ENCODE measurements around the gene ZNF319.

ZNF319 gene

GRCh38 chr16:58012481-58012880 is 12.0 kb upstream of the ZNF319 start:
- Histone ChIP-seq H3K9me3 (replicated peaks; ENCODE audit: insufficient read depth, low read length) (no peaks in the 10 kb centered on the region), H3K27ac (ENCODE audit: low read length) (no peak overlapping the region), H3F3A (ENCODE audit: insufficient read depth, low read length) (no peaks in the 10 kb centered on the region), H3K9ac (ENCODE audit: low read length) (no peak overlapping the region), H3K4me2 (ENCODE audit: low read depth, low read length) (no peak overlapping the region), H4K20me1 (ENCODE audit: insufficient read depth, low read length) (no peaks in the 10 kb centered on the region), H3K27me3 (replicated peaks; ENCODE audit: insufficient read depth, low read length) (no peaks in the 10 kb centered on the region), H3K9me2 (replicated peaks; ENCODE audit: insufficient read depth, low read length) (no peaks in the 10 kb centered on the region), H3K36me3 (replicated peaks; ENCODE audit: insufficient read depth, low read length) (no peaks in the 10 kb centered on the region), H2AFZ (ENCODE audit: low read length) (no peak overlapping the region), H3K4me3 (ENCODE audit: low read length) (no peak overlapping the region), H3K4me1 (ENCODE audit: low read length) (no peaks in the 10 kb centered on the region), H3K79me2 (ENCODE audit: low read length) (no peaks in the 10 kb centered on the region)
- no peak for DNase-seq
- TF ChIP-seq EZH2 (optimal IDR thresholded peaks at IDR 0.05; ENCODE audit: low read depth, low read length) (no peak), CTCF (IDR thresholded peaks at IDR 0.05; ENCODE audit: low read length) (no peak), EZH2phosphoT487 (IDR thresholded peaks at IDR 0.05; ENCODE audit: low read length) (no peak)

- no peak overlapping the region for H3K4me2 ChIP-seq (ENCODE audit: low read depth, low read length)
- no peaks in the 10 kb centered on the region for H3K4me1 ChIP-seq (ENCODE audit: low read length)
- no peaks in the 10 kb centered on the region for H3K27me3 ChIP-seq (replicated peaks; ENCODE audit: insufficient read depth, low read length)
- H3K9me2 ChIP-seq (replicated peaks; ENCODE audit: insufficient read depth, low read length): no peaks in the 10 kb centered on the region
- H3K27ac ChIP-seq (ENCODE audit: low read length): no peak overlapping the region
- no peaks in the 10 kb centered on the region for H3K79me2 ChIP-seq (ENCODE audit: low read length)
- H3K9ac ChIP-seq (ENCODE audit: low read length): no peak overlapping the region
- H3K9me3 ChIP-seq (replicated peaks; ENCODE audit: insufficient read depth, low read length): no peaks in the 10 kb centered on the region
- no peaks in the 10 kb centered on the region for H3F3A ChIP-seq (ENCODE audit: insufficient read depth, low read length)
- no peak for DNase-seq
- no peaks in the 10 kb centered on the region for H4K20me1 ChIP-seq (ENCODE audit: insufficient read depth, low read length)
- H3K4me3 ChIP-seq (ENCODE audit: low read length): no peak overlapping the region
- TF ChIP-seq EZH2 (optimal IDR thresholded peaks at IDR 0.05; ENCODE audit: low read depth, low read length): no peak
- no peak for TF ChIP-seq CTCF (IDR thresholded peaks at IDR 0.05; ENCODE audit: low read length)
- TF ChIP-seq EZH2phosphoT487 (IDR thresholded peaks at IDR 0.05; ENCODE audit: low read length): no peak
- H2AFZ ChIP-seq (ENCODE audit: low read length): no peak overlapping the region
- H3K36me3 ChIP-seq (replicated peaks; ENCODE audit: insufficient read depth, low read length): no peaks in the 10 kb centered on the region
Observed at GRCh38 chr16:58011652-58012051, 11.2 kb upstream of the ZNF319 start.

GRCh38 chr16:58010886-58011285 is 10.4 kb upstream of the ZNF319 start:
- no peak for DNase-seq
- Histone ChIP-seq H4K20me1 (ENCODE audit: insufficient read depth, low read length) (no peaks in the 10 kb centered on the region), H3K27ac (ENCODE audit: low read length) (no peak overlapping the region), H3K79me2 (ENCODE audit: low read length) (no peaks in the 10 kb centered on the region), H3K9me3 (replicated peaks; ENCODE audit: insufficient read depth, low read length) (no peaks in the 10 kb centered on the region), H2AFZ (ENCODE audit: low read length) (no peak overlapping the region), H3F3A (ENCODE audit: insufficient read depth, low read length) (no peaks in the 10 kb centered on the region), H3K27me3 (replicated peaks; ENCODE audit: insufficient read depth, low read length) (no peaks in the 10 kb centered on the region), H3K4me2 (ENCODE audit: low read depth, low read length) (no peak overlapping the region), H3K4me1 (ENCODE audit: low read length) (no peaks in the 10 kb centered on the region), H3K9ac (ENCODE audit: low read length) (no peak overlapping the region), H3K9me2 (replicated peaks; ENCODE audit: insufficient read depth, low read length) (no peaks in the 10 kb centered on the region), H3K4me3 (ENCODE audit: low read length) (no peak overlapping the region), H3K36me3 (replicated peaks; ENCODE audit: insufficient read depth, low read length) (no peaks in the 10 kb centered on the region)
- TF ChIP-seq CTCF (IDR thresholded peaks at IDR 0.05; ENCODE audit: low read length) (no peak), EZH2phosphoT487 (IDR thresholded peaks at IDR 0.05; ENCODE audit: low read length) (no peak), EZH2 (optimal IDR thresholded peaks at IDR 0.05; ENCODE audit: low read depth, low read length) (no peak)
